IPS-18a (cell line): ENCODE results near the gene BRD4.

Experiments
- H3K27ac ChIP-seq: one replicate; pipeline ENCODE4 v1.5.1; 2013; ENCODE audit warnings: low read length
- H3K27me3 ChIP-seq: one replicate; pipeline ENCODE4 v1.6.1; 2013; ENCODE audit warnings: mild to moderate bottlenecking, low read length; ENCODE audit not compliant: control insufficient read depth, insufficient read depth
- H3K36me3 ChIP-seq: one replicate; pipeline ENCODE4 v1.6.1; 2013; ENCODE audit warnings: low read depth, low read length; ENCODE audit not compliant: control insufficient read depth
- H3K4me1 ChIP-seq: one replicate; pipeline ENCODE4 v1.6.1; 2013; ENCODE audit warnings: low read depth, low read length; ENCODE audit not compliant: control insufficient read depth
- H3K4me3 ChIP-seq: one replicate; pipeline ENCODE4 v1.5.1; 2013; ENCODE audit warnings: low read length
- H3K9ac ChIP-seq: one replicate; pipeline ENCODE4 v1.6.1; 2013; ENCODE audit warnings: mild to moderate bottlenecking, low read length, moderate library complexity
- H3K9me3 ChIP-seq: one replicate; pipeline ENCODE4 v1.6.1; 2013; ENCODE audit warnings: low read depth, low read length; ENCODE audit not compliant: control insufficient read depth

BRD4 gene

DNA sequence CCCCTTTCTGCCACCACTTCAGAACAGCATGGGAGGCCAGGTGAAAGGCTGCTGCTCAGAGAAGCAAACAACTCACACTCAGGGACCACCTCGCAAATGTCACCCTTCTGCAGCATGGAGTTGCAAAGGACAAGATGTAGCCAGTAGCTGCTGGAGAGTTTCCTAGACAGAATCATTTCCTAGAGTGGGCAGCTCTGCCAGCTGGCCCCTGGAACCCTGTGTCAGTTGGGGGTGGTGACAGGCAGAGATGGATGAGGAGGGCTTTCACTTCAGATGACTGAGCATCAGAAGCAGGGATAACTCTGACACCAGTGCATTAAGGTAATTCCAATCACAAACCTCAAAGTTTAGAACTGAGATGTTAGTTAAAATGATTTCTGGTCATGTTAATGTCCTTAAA, 65.7 kb downstream of the BRD4 start:
- no peak overlapping the region for H3K27ac ChIP-seq
- H3K36me3 ChIP-seq = peaks cover 94% of the 10 kb centered on the region
- no peak overlapping the region for H3K9ac ChIP-seq
- no peaks in the 10 kb centered on the region for H3K27me3 ChIP-seq
- H3K9me3 ChIP-seq = no peaks in the 10 kb centered on the region
- no peak overlapping the region for H3K4me3 ChIP-seq
- no peaks in the 10 kb centered on the region for H3K4me1 ChIP-seq

DNA sequence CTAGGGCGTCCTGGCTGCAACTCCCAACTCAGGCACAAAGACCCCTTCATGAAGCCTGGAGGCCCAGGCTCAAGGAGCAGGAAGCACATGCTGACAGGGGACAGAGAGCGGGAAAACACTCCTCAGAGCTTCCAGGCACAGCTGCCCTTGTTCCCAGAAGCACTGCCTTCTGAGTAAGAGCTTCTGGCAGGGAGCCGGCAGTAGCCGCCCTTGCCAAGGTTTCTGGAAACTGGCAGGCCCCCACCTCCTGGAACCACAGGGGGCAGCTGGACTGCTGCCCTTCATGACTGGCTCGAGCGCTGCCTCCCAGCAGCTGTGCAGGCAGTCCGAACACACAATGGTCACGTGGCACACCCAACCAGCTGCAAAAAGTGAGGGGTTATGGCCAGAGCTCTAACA, 66.5 kb downstream of the BRD4 start:
- H3K27ac ChIP-seq = no peak overlapping the region
- H3K9ac ChIP-seq = no peak overlapping the region
- peaks cover 89% of the 10 kb centered on the region for H3K36me3 ChIP-seq

DNA sequence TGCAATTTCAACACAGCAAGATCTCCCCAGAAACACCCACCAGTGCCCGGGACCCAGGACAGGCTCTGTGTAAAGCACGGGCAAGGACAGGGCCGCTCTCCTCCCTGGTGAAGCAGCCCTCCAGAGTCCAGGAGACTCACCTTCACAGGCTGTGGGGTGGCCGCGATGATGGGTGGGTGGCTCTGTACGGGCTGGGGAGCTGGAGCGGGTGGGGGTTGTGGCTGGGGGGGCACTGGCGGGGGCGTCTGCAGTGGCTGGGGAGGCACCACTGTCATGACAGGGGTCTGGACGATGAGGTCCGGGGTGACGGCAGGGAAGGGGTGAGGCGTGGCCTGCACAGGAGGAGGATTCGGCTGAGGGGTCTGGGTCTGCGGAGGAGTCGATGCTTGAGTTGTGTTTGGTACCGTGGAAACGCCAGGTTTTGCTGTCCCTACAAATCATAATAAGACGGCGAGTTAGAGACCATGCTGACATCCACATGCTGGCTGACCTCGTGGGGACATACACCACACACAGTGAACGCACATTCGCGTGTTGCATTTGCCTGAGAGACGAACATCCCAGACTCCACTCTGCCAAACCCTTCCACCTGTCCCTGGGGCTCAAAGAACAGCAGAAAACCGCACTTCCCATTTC, 67.0 kb downstream of the BRD4 start:
- peaks cover 89% of the 10 kb centered on the region for H3K36me3 ChIP-seq
- H3K9me3 ChIP-seq = no peaks in the 10 kb centered on the region
- H3K27ac ChIP-seq = no peak overlapping the region
- no peak overlapping the region for H3K4me3 ChIP-seq
- H3K27me3 ChIP-seq = no peaks in the 10 kb centered on the region
- H3K4me1 ChIP-seq = no peaks in the 10 kb centered on the region
- H3K9ac ChIP-seq = no peak overlapping the region

More for the DNA sequence above, 66.5 kb downstream of the BRD4 start:
- H3K9me3 ChIP-seq = no peaks in the 10 kb centered on the region
- no peak overlapping the region for H3K4me3 ChIP-seq
- no peaks in the 10 kb centered on the region for H3K27me3 ChIP-seq
- H3K4me1 ChIP-seq = no peaks in the 10 kb centered on the region

DNA sequence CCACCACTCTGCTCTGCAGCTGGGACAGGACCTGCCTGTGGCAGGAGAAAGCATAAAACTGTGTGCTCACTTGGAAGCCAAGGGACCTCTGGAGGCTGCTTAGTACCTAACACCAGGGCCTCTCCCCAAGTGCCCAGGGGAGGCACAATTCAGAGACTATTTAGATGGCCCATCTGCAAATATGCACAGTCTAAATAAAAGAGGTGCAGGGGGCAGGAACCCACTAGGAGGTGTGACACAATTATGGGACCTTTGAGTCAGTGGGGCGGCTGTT, 67.5 kb downstream of the BRD4 start:
- Histone ChIP-seq H3K9me3 (no peaks in the 10 kb centered on the region), H3K36me3 (peaks cover 89% of the 10 kb centered on the region), H3K4me3 (no peak overlapping the region), H3K27me3 (no peaks in the 10 kb centered on the region), H3K4me1 (no peaks in the 10 kb centered on the region), H3K9ac (no peak overlapping the region), H3K27ac (no peak overlapping the region)

DNA sequence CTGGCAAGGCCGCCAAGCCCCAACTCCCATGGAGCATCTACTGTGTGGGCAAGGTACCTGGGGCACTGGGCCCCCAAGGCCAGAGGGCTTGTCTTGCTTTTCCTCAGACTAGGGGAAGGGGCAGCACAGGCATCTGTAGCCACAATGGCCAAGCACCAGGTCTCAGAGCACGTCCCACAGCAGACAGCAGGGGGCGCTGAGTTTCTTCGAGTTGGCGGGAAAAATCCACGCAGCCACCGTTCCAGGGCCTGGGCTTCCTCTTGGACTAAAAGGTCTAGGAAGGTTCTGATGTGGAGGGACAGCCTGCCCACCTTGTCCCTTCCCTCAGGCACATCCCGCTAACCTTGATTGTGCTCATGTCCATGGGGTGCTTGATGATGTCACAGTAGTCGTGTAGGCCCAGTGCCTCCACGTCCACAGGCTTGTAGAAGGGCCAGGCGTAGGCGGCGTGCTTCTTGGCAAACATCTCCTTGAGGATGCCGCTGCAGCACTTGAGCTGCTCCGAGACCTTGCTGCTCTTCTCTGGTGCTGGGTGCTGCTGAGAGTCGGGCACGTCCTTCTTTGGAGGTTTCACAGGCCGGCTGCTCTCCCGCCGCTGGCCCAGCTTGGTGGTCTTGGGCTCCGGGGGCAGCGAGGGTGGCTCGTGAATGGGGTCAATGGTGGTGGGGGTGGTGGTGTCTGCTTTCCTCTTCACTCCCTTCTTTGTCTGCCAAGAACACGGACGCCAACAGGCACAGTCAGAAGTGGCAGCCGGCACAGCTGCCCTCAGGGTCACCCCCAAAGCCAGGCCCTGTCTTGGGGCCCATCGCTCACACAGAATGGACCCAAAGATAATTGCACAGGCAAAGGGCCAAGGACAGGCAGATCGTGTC, 68.0 kb downstream of the BRD4 start:
- Histone ChIP-seq H3K4me3 (no peak overlapping the region), H3K4me1 (no peaks in the 10 kb centered on the region), H3K27me3 (no peaks in the 10 kb centered on the region), H3K9ac (no peak overlapping the region), H3K9me3 (no peaks in the 10 kb centered on the region), H3K36me3 (peaks cover 90% of the 10 kb centered on the region), H3K27ac (no peak overlapping the region)

DNA sequence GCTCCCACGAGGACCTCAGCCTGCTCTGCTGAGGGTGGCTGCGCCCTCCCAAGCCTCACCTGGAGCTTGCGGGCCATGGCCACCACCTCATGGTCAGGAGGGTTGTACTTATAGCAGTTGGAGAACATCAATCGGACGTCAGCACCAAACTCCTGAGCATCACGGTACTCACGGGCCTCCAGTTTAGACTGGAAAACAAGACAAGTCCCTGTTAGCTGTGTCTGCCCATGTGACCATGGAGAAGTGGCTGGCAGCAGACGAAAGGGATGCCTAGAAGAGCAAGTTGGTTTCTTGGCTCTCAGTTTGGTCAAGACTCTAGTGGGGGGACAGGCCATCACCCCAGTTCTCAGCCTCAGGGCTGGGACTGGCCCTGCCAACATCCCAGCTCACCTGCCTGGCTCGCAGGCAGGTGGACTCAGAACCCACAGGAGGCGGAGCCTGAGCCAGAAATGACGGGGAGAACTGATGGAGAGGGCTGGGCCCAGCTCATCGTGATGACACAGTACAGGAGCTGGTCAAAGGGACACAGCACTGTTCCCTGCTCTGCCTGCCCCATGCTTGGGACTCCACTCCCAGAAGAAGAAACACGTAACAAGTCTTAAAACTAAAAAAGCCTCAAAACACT, 68.9 kb downstream of the BRD4 start:
- Histone ChIP-seq H3K27me3 (no peaks in the 10 kb centered on the region), H3K27ac (no peak overlapping the region), H3K9me3 (no peaks in the 10 kb centered on the region), H3K4me1 (no peaks in the 10 kb centered on the region), H3K4me3 (no peak overlapping the region), H3K36me3 (peaks cover 90% of the 10 kb centered on the region), H3K9ac (no peak overlapping the region)

DNA sequence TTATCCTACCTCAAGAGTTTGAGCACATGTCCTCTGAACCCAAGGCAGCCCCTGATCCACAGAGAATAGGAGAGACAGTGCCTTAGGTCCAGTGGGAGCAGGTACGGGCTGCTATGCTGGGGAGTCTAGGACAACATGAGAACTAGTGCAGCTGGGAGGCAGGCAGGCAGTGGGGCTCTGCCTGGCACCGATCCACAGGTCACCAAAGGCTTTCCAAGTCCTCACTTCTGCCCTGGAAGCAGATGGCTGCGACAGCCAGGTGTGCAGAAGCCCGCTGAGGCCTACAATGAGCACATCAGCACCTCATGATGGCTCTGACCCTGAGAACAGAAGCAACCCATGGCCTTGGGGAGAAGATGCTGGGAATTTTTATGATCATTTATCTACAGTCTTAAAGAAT, 70.3 kb downstream of the BRD4 start:
- Histone ChIP-seq H3K27ac (no peak overlapping the region), H3K36me3 (peaks cover 90% of the 10 kb centered on the region), H3K27me3 (no peaks in the 10 kb centered on the region), H3K9me3 (no peaks in the 10 kb centered on the region), H3K4me1 (no peaks in the 10 kb centered on the region), H3K4me3 (no peak overlapping the region), H3K9ac (no peak overlapping the region)

DNA sequence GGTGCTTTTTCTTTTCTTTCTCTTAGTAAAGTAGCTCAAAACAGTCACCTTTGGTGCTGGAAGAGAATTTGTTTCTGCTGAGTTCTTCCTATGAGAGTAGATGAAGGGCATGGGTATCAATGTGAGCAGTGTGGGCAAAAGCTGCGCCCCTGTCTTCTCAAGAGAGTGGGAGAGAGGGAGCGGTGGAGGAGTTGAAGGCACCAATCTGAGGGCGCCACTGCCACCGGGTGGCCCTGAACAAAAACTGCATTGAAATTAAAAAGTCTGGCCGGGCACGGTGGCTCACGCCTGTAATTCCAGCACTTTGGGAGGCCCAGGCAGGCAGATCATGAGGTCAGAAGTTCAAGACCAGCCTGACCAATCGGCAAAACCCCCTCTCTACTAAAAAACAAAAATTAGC, 71.4 kb downstream of the BRD4 start:
- H3K27me3 ChIP-seq = no peaks in the 10 kb centered on the region
- H3K27ac ChIP-seq = no peak overlapping the region
- no peak overlapping the region for H3K9ac ChIP-seq
- H3K36me3 ChIP-seq = peaks cover 90% of the 10 kb centered on the region
- H3K9me3 ChIP-seq = no peaks in the 10 kb centered on the region
- H3K4me3 ChIP-seq = no peak overlapping the region
- no peaks in the 10 kb centered on the region for H3K4me1 ChIP-seq

DNA sequence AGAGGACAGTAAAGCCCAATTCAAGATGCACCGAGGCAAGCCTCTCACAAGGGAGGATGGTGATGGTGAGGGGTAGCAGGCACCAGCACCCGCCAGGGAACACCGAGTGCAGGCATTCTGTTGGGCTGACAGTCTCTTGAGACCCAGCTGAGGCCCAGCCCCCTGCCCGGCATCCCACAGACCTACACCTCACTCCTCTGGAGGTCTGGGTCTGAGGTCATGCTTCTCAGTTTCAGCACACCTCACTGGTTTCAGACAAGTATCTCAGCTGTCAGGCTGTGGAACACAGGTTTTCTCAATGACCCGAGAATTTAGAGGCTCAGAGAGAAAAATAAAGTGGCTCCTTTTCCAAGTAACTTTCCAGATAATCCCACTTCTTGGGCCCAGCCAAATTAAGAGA, 72.4 kb downstream of the BRD4 start:
- Histone ChIP-seq H3K4me1 (no peaks in the 10 kb centered on the region), H3K9ac (no peak overlapping the region), H3K9me3 (no peaks in the 10 kb centered on the region), H3K4me3 (no peak overlapping the region), H3K27ac (no peak overlapping the region), H3K27me3 (no peaks in the 10 kb centered on the region), H3K36me3 (peaks cover 91% of the 10 kb centered on the region)

DNA sequence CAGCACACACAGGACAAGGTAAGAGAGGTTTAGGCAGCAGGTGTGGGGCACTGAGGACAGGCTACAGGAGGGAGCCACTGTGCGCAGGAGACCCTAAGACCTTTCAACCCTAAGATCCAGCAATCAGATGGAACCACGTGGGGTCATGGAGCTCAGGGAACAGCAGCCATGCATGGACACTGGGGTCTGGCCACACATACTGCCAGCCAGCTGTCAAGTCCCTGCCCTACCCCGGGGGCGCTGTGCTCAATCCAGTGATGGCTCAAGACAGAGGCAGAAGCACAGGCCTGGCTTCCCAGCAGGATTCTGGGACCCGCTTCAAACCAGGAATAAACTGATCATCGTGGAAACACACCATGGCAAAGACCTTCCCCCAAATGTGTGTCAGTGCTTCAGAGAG, 74.6 kb downstream of the BRD4 start:
- H3K36me3 ChIP-seq = peaks cover 91% of the 10 kb centered on the region
- no peak overlapping the region for H3K27ac ChIP-seq
- no peaks in the 10 kb centered on the region for H3K27me3 ChIP-seq
- no peak overlapping the region for H3K9ac ChIP-seq
- no peaks in the 10 kb centered on the region for H3K9me3 ChIP-seq
- H3K4me1 ChIP-seq = no peaks in the 10 kb centered on the region
- H3K4me3 ChIP-seq = no peak overlapping the region

DNA sequence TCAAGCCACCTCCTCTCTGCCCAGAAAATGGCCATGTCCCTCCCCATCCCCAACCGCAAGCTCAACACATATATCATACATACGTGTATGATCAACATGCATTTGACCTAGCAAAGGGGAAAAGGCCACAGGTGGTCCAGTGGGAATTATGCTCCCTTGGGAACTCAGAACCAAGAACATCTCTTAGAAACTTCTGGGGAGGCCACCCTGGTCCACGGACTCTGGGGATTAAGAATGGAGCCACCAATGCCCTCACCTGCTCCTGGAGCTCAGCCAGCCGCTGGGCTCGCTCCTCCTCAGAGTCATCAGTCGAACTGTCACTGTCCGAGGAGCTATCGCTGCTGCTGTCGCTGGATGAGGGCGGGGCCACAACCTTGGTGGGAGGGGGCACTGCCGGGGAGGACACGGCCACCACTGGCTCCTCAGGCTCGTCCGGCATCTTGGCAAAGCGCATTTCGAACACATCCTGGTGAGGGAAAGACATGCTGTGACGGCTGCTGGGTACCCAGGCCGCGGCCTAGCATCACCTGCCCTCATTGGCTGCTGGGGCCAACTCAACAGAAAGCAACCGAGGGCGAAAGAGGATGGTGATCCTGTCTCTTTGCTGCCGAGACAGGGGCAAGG, 75.5 kb downstream of the BRD4 start:
- Histone ChIP-seq H3K27me3 (no peaks in the 10 kb centered on the region), H3K36me3 (peaks cover 90% of the 10 kb centered on the region), H3K9ac (no peak overlapping the region), H3K9me3 (no peaks in the 10 kb centered on the region), H3K27ac (no peak overlapping the region), H3K4me1 (peaks cover 6% of the 10 kb centered on the region), H3K4me3 (no peak overlapping the region)
